ENCODE measurements around the gene REN. TPM values are rescaled to one million over a fixed set of nuclear protein-coding genes. Genes with fewer than 3 reads are reported as not detected.

The REN gene
- total RNA-seq, 1 experiment from 2014 or later: not detected

GRCh38 chr1:204161609-204162493, 4.3 kb downstream of the REN start:
- Histone ChIP-seq H4K8ac (replicated peaks; ENCODE audit: insufficient read length, low read depth, low read length) (no peak overlapping the region), H3K4ac (ENCODE audit: low read depth, low read length) (no peak overlapping the region), H3K9me3 (ENCODE audit: control insufficient read depth, low read depth, low read length) (no peaks in the 10 kb centered on the region), H3K56ac (ENCODE audit: insufficient read length, low read depth, low read length) (no peak overlapping the region), H2BK5ac (ENCODE audit: insufficient read length, low read length) (no peak overlapping the region), H2BK20ac (ENCODE audit: low read depth, low read length, poor library complexity, severe bottlenecking) (no peak overlapping the region), H3K14ac (ENCODE audit: insufficient read depth, low read length) (no peak overlapping the region; the same call in 1 of the 2 replicates), H2BK15ac (ENCODE audit: low read depth, low read length) (no peak overlapping the region), H2AK5ac (ENCODE audit: insufficient read length, low read length) (no peak overlapping the region), H2BK120ac (ENCODE audit: low read depth, low read length, poor library complexity, severe bottlenecking) (no peak overlapping the region), H2AFZ (ENCODE audit: low read length) (no peak overlapping the region), H3K79me1 (ENCODE audit: insufficient read depth, low read depth, low read length, poor library complexity, severe bottlenecking) (no peaks in the 10 kb centered on the region), H3K27me3 (ENCODE audit: insufficient read depth, low read length) (no peaks in the 10 kb centered on the region), H3K79me2 (ENCODE audit: insufficient read depth, low read length) (no peaks in the 10 kb centered on the region), H3K18ac (ENCODE audit: insufficient read length, low read depth, low read length) (no peak overlapping the region), H3K23ac (ENCODE audit: insufficient read length, low read depth, low read length) (no peak overlapping the region), H2BK12ac (ENCODE audit: insufficient read length, low read depth, low read length) (no peak overlapping the region), H3K9ac (ENCODE audit: extremely low read depth, insufficient read length, low read length) (no peak overlapping the region), H4K91ac (ENCODE audit: insufficient read length, low read depth, low read length) (no peak overlapping the region), H3K4me1 (ENCODE audit: insufficient read depth, low read length) (no peaks in the 10 kb centered on the region), H4K5ac (ENCODE audit: insufficient read length, low read depth, low read length) (no peak overlapping the region), H4K20me1 (ENCODE audit: control insufficient read depth, insufficient read depth, insufficient read length) (no peaks in the 10 kb centered on the region), H3K27ac (ENCODE audit: insufficient read length, low read depth, low read length) (no peak overlapping the region), H3K23me2 (ENCODE audit: insufficient read length, low read depth, low read length, poor library complexity, severe bottlenecking) (no peaks in the 10 kb centered on the region), H3T11ph (ENCODE audit: low read length) (no peak overlapping the region), H3K4me2 (ENCODE audit: insufficient read depth, insufficient read length, low read length) (no peak overlapping the region)
- no peak overlapping the region for H3K4me3 Mint-ChIP-seq
- H3K27me3 Mint-ChIP-seq (ENCODE audit: low read depth): peaks cover 16% of the 10 kb centered on the region
- H3K4me1 Mint-ChIP-seq: peaks cover 4 to 6% of the 10 kb centered on the region in 2 experiments; a peak in 2 of 4 replicates
- no peak overlapping the region; a peak in 1 of 7 replicates for H3K27ac Mint-ChIP-seq
- WGBS (ENCODE audit: extremely low coverage, insufficient read length, low lambda C conversion rate): no CpG with 5 or more reads among the region's 14 CpGs
- no peak for DNase-seq
- no peaks in the 10 kb centered on the region for H3K9me3 Mint-ChIP-seq
- no peak for TF ChIP-seq CTCF (conservative IDR thresholded peaks at IDR 0.05)
- H3K36me3 Mint-ChIP-seq (ENCODE audit: insufficient read depth in 1 of 3, low read depth in 3 of 3): no peaks in the 10 kb centered on the region; a peak in 1 of 7 replicates

Data from H9 (cell line).